Right lung (tissue), 10 donors: ENCODE data around the gene HNRNPDL. TPM values are rescaled to one million over a fixed set of nuclear protein-coding genes. Genes with fewer than 3 reads are reported as not detected.
A peak's percentile ranks its signal among the peaks of the same experiment; 100 is the strongest.
"Not testable (repeated sequence)": the region's sequence is repeated elsewhere in the genome, so short reads cannot be mapped to it uniquely, and the experiment has no call there.

ENCODE experiments used
- DNase-seq, 2 donors: peaks; one replicate each; pipeline ENCODE4 v3.0.0-alpha.2; 2013
- long read RNA-seq, 8 donors: transcript quantifications; one replicate each; lab custom pipeline, GENCODE V29; 2026
- polyA plus RNA-seq, 5 donors: library from polyadenylated mRNA; unstranded; fragments of 120-200 nt; gene quantifications; one replicate each; pipeline versions ENCODE4 v1.2.1 to v1.2.3, GENCODE V29; 2013; ENCODE audit warnings: inconsistent platforms in 1 of 5, low replicate concordance in 1 of 5; ENCODE audit not compliant: insufficient read length in 5 of 5, insufficient read depth in 1 of 5

Gene HNRNPDL
- polyA plus RNA-seq = 100 to 1,000 TPM; 441 to 612 (median 546) TPM
- long read RNA-seq, donor 1, transcript HNRNPDL-201 (8 exons, 3,781 nt) = major isoform, 105 of 323 reads
- long read RNA-seq, donor 1, transcript HNRNPDL-202 (9 exons, 1,402 nt) = minor isoform, 12 of 323 reads
- long read RNA-seq, donor 1, transcript HNRNPDL-204 (7 exons, 2,404 nt) = minor isoform, 60 of 323 reads
- long read RNA-seq, donor 1, partial matches to known transcripts = 140 of 323 reads
- long read RNA-seq, donor 1, other reads (novel, unspliced or antisense) = 5 of 323 reads
- long read RNA-seq, donor 2, transcript HNRNPDL-201 (8 exons, 3,781 nt) = major isoform, 77 of 193 reads
- long read RNA-seq, donor 2, transcript HNRNPDL-204 (7 exons, 2,404 nt) = minor isoform, 34 of 193 reads
- long read RNA-seq, donor 2, partial matches to known transcripts = 67 of 193 reads
- long read RNA-seq, donor 2, other reads (novel, unspliced or antisense) = 10 of 193 reads
- long read RNA-seq, donor 3, transcript HNRNPDL-204 (7 exons, 2,404 nt) = minor isoform, 48 of 295 reads
- long read RNA-seq, donor 3, transcript HNRNPDL-201 (8 exons, 3,781 nt) = major isoform, 75 of 295 reads
- long read RNA-seq, donor 3, transcript HNRNPDL-202 (9 exons, 1,402 nt) = minor isoform, 9 of 295 reads
- long read RNA-seq, donor 3, partial matches to known transcripts = 137 of 295 reads
- long read RNA-seq, donor 3, other reads (novel, unspliced or antisense) = 24 of 295 reads
- long read RNA-seq, donor 4, transcript HNRNPDL-204 (7 exons, 2,404 nt) = minor isoform, 39 of 262 reads
- long read RNA-seq, donor 4, transcript HNRNPDL-201 (8 exons, 3,781 nt) = major isoform, 45 of 262 reads
- long read RNA-seq, donor 4, transcript HNRNPDL-202 (9 exons, 1,402 nt) = minor isoform, 6 of 262 reads
- long read RNA-seq, donor 4, partial matches to known transcripts = 172 of 262 reads
- long read RNA-seq, donor 4, other reads (novel, unspliced or antisense) = 0 of 262 reads
- long read RNA-seq, donor 5, transcript HNRNPDL-202 (9 exons, 1,402 nt) = minor isoform, 10 of 680 reads
- long read RNA-seq, donor 5, transcript HNRNPDL-201 (8 exons, 3,781 nt) = major isoform, 127 of 680 reads
- long read RNA-seq, donor 5, transcript HNRNPDL-204 (7 exons, 2,404 nt) = minor isoform, 57 of 680 reads
- long read RNA-seq, donor 5, partial matches to known transcripts = 478 of 680 reads
- long read RNA-seq, donor 5, other reads (novel, unspliced or antisense) = 5 of 680 reads
- long read RNA-seq, donor 6, transcript HNRNPDL-202 (9 exons, 1,402 nt) = minor isoform, 16 of 310 reads
- long read RNA-seq, donor 6, transcript HNRNPDL-201 (8 exons, 3,781 nt) = major isoform, 86 of 310 reads
- long read RNA-seq, donor 6, transcript HNRNPDL-204 (7 exons, 2,404 nt) = minor isoform, 78 of 310 reads
- long read RNA-seq, donor 6, partial matches to known transcripts = 122 of 310 reads
- long read RNA-seq, donor 6, other reads (novel, unspliced or antisense) = 5 of 310 reads
- long read RNA-seq, donor 7, transcript HNRNPDL-204 (7 exons, 2,404 nt) = minor isoform, 33 of 197 reads
- long read RNA-seq, donor 7, transcript HNRNPDL-201 (8 exons, 3,781 nt) = major isoform, 56 of 197 reads
- long read RNA-seq, donor 7, transcript HNRNPDL-202 (9 exons, 1,402 nt) = minor isoform, 5 of 197 reads
- long read RNA-seq, donor 7, partial matches to known transcripts = 54 of 197 reads
- long read RNA-seq, donor 7, other reads (novel, unspliced or antisense) = 46 of 197 reads
- long read RNA-seq, donor 8, transcript HNRNPDL-201 (8 exons, 3,781 nt) = major isoform, 40 of 170 reads
- long read RNA-seq, donor 8, transcript HNRNPDL-202 (9 exons, 1,402 nt) = minor isoform, 5 of 170 reads
- long read RNA-seq, donor 8, transcript HNRNPDL-204 (7 exons, 2,404 nt) = minor isoform, 23 of 170 reads
- long read RNA-seq, donor 8, partial matches to known transcripts = 92 of 170 reads
- long read RNA-seq, donor 8, other reads (novel, unspliced or antisense) = 9 of 170 reads

GRCh38 chr4:82430193-82430963 is at the start of gene HNRNPDL, which contains the start of gene ENOPH1:
Gene HNRNPDL, minus strand, starts transcription at chr4:82430462. Its CDS starts 772 bp downstream, at chr4:82429690.
Gene ENOPH1, plus strand, starts transcription at chr4:82430590. Its CDS starts 240 bp downstream, at chr4:82430830.
- peak; percentile 95 for DNase-seq

- DNase-seq = no peak
These were observed 49.3 kb upstream of the HNRNPDL start for GRCh38 chr4:82479562-82479961.

GRCh38 chr4:82477469-82477868 is 47.2 kb upstream of the HNRNPDL start:
- not testable (repeated sequence) for DNase-seq

- not testable (repeated sequence) for DNase-seq
These were observed 45.7 kb upstream of the HNRNPDL start for GRCh38 chr4:82475931-82476330.

GRCh38 chr4:82473621-82474164 is 43.4 kb upstream of the HNRNPDL start:
- DNase-seq = no peak

GRCh38 chr4:82473080-82473479 is 42.8 kb upstream of the HNRNPDL start:
- DNase-seq = not testable (repeated sequence)

GRCh38 chr4:82469791-82470345 is 39.6 kb upstream of the HNRNPDL start:
- no peak for DNase-seq

GRCh38 chr4:82467471-82467870 is 37.2 kb upstream of the HNRNPDL start:
- DNase-seq = no peak

- DNase-seq = no peak
These were observed 33.0 kb upstream of the HNRNPDL start for GRCh38 chr4:82463221-82463620.

- peak; percentile 91 to 95 for DNase-seq
These were observed 32.2 kb upstream of the HNRNPDL start for GRCh38 chr4:82462415-82462831.

- no peak for DNase-seq
These were observed 31.4 kb upstream of the HNRNPDL start for GRCh38 chr4:82461710-82462109.

- no peak for DNase-seq
These were observed 28.5 kb upstream of the HNRNPDL start for GRCh38 chr4:82458729-82459128.

GRCh38 chr4:82457266-82457665 is 27.0 kb upstream of the HNRNPDL start:
- DNase-seq = no peak

- no peak for DNase-seq
These were observed 21.8 kb upstream of the HNRNPDL start for GRCh38 chr4:82452026-82452425.

GRCh38 chr4:82450966-82451755 is 20.9 kb upstream of the HNRNPDL start:
- no peak for DNase-seq

GRCh38 chr4:82447886-82448285 is 17.6 kb upstream of the HNRNPDL start:
- DNase-seq = no peak

- no peak for DNase-seq
These were observed 8.8 kb upstream of the HNRNPDL start for GRCh38 chr4:82439088-82439487.
